Measurements from ENCODE around the gene HNMT.

DNA sequence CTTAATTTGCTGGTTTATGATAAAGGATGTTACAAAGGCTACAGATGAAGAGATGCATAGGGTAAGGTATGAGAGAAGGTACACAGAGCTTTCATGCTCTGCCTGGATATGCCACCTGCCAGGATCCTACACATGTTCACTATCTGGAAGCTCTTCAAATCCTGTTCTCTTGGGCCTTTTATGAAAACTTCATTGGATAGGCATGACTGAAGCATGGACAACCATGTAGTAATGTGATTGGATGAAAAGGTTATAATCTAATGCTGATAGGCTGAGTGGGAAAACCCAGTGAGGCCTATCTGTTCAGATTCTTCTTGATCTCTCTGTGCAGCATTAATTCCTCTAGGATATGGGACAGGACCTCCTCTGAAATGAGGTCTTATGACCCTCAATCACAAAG is 26.8 kb downstream of the HNMT start:
- TF ChIP-seq ISL1 (CRISPR knock-in tag; IDR thresholded peaks at IDR 0.05), result no peak
- TF ChIP-seq, protein P1, sequence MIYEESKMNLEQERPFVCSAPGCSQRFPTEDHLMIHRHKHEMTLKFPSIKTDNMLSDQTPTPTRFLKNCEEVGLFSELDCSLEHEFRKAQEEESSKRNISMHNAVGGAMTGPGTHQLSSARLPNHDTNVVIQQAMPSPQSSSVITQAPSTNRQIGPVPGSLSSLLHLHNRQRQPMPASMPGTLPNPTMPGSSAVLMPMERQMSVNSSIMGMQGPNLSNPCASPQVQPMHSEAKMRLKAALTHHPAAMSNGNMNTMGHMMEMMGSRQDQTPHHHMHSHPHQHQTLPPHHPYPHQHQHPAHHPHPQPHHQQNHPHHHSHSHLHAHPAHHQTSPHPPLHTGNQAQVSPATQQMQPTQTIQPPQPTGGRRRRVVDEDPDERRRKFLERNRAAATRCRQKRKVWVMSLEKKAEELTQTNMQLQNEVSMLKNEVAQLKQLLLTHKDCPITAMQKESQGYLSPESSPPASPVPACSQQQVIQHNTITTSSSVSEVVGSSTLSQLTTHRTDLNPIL (CRISPR knock-in tag; IDR thresholded peaks at IDR 0.05; ENCODE audit: low read depth), result no peak
- no peak for TF ChIP-seq TOX (CRISPR knock-in tag; IDR thresholded peaks at IDR 0.05; ENCODE audit: borderline replicate concordance)

Data from SK-N-SH treated with all-trans-retinoic acid at 6 μM for 48 hours (cell line).